GM12801 (cell line): ENCODE measurements around the gene ANKK1.

Experiments used
- TF ChIP-seq, protein P1 (sequence below): IDR thresholded peaks from one replicate; pipeline ENCODE4 v1.5.1; 2011; ENCODE audit warnings: control low read depth; ENCODE audit not compliant: insufficient read length; ENCODE audit errors: extremely low read depth

The ANKK1 gene

GRCh38 chr11:113387605-113388211 is at the start of gene ANKK1:
Gene ANKK1, plus strand, starts transcription at chr11:113387779. Its CDS starts 106 bp downstream, at chr11:113387885.
- TF ChIP-seq, protein P1, sequence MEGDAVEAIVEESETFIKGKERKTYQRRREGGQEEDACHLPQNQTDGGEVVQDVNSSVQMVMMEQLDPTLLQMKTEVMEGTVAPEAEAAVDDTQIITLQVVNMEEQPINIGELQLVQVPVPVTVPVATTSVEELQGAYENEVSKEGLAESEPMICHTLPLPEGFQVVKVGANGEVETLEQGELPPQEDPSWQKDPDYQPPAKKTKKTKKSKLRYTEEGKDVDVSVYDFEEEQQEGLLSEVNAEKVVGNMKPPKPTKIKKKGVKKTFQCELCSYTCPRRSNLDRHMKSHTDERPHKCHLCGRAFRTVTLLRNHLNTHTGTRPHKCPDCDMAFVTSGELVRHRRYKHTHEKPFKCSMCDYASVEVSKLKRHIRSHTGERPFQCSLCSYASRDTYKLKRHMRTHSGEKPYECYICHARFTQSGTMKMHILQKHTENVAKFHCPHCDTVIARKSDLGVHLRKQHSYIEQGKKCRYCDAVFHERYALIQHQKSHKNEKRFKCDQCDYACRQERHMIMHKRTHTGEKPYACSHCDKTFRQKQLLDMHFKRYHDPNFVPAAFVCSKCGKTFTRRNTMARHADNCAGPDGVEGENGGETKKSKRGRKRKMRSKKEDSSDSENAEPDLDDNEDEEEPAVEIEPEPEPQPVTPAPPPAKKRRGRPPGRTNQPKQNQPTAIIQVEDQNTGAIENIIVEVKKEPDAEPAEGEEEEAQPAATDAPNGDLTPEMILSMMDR = no peak

DNA sequence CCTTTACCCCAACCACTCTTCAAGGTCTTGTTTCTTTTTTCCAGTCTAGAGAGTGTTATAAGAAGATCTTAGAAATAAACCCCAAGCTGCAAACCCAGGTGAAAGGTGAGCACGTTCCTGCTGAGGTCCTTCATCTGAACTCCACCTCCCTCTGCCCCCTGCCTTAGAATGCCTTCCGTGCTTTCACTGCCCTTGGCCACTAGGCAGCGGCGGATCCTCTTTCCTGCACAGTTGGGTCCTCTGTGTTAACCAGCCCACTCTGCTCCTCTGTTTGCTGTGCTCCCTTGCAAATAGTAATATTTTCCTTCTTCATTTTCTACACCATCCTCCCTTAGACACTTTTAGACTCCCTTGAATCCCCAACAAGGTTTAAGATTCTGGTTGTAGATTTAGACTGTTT is 48.8 kb upstream of the ANKK1 start:
- TF ChIP-seq, protein P1 = no peak

- TF ChIP-seq, protein P1 = no peak
Observed at GRCh38 chr11:113339929-113340589, 47.5 kb upstream of the ANKK1 start.

DNA sequence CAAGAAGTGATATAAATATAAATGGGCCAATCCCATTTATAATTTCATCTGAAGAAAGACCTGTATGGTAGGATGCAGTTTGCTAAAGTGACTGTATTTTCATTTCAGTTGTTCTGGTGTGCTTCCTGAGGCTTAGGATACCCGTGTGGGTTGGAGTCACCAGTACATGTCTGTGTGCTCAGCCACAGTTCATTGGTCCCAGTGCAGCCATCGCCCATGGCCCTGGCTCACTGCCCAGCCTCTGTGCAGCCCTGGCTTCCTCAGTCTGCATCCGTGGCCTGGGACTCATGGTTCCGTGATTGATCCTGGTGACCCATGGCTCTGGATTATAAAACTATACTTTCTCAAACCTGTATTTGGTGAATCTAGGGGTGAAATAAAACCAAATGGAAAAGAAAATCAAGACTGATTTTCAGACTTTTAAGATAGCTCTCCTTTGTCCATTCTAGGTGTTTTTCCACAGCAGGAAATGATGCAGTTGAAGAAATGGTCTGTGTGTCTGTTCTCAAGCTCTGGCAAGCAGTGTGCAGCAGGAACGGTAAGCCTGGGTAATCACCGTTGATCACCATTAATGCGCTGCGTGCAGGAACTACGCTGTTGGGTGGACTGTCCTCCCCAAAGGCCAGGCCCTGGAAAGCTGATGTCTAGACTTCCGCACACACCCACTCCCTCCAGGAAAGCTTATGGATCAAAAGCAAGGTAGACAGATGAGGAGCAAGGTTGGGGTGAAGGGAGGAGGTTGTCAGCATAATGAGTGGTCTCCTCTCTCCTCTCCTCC is 46.0 kb upstream of the ANKK1 start:
- TF ChIP-seq, protein P1 = no peak

DNA sequence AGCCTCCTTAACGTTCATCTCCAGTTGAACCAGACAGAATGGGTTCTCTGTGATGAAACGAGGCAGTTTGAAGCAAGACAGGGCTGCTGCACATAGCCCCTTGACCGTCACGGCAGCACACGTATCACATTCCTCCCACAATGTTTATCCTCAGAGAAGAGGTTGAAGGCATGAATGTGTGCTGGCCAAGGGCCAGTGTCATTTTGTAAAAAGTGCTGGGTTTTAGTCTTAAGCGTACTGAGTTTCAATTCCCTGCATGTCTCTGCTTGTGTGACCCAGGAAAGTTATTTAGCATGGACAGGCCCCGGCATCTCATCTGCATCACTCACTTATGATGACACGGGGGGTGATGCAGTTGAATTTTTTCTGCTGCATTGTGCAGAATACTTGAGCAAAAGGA is 41.6 kb upstream of the ANKK1 start:
- TF ChIP-seq, protein P1 = no peak

- TF ChIP-seq, protein P1 = no peak
Observed at GRCh38 chr11:113349528-113349927, 38.1 kb upstream of the ANKK1 start.

DNA sequence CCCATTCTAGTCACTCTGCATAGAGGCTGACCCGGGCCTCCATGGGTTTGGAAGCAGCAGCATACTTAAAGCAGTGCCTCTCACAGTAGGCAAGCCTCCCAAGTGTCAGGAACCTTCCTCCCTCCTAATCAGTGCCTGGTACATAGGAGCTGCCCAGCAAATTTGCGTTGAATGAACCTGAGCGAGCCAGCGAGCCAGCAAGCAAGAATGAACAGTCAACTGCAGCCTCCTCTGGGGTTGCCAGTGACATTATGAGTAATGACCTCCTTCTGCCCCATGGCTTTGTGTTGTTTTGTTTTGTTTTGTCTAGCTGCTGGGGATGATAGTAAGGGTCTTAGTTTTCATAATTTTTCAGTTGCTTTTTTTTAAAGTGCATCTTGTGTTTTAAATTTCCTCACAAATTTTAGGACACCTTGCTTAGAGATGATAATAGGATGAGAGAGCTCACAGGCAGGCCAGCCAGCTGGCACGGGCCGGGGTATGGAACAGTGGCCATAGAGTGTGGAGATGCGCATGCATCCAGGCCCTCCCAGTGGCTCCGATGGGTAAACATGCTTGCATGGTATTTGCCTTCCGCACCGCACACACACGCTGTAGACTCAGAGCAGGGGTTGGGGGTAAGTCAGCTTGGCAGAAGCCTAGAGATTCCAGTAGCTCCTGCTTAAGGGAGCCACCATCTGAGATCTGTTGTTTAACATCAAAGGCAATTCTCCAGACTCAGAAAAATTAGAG is 37.1 kb upstream of the ANKK1 start:
- TF ChIP-seq, protein P1 = no peak
